ENCODE results near the gene PNPLA1.

DNA sequence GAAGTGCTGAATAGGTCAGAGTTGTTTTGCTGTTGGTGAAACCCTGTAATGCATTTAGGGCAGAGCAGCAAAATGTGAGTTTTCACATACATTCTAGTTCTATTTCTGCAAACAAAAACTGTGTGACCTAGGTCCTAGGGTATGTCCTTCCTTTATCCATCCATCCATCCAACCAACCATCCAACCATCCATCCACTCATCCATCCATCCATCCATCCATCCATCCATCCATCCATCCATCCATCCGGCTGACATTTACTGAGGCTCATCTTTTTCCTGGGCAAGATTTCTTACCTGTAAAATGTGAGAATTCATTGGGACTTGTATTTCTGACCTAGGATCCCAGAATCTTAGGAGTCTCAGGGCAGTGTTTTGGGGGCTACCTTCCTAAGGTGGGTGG, 14.5 kb downstream of the PNPLA1 start:
- TF ChIP-seq POLR2A (IDR thresholded peaks at IDR 0.05) (no peak), CTCF (IDR thresholded peaks at IDR 0.05) (no peak)

Measured in esophagus squamous epithelium (tissue), 4 donors.